OCI-LY3 (cell line): Measurements from ENCODE around the gene MAP3K5.

Experiments used
- H2AFZ ChIP-seq: fragments of 200-600, 300-600 bp; shearing (Covaris generic); 2 replicates; pipeline ENCODE4 v1.6.0; 2014; ENCODE audit warnings: antibody characterized with exemption, low read depth, low read length
- H3K27ac ChIP-seq: fragments of 200-600, 300-600 bp; sonication (generic); 2 replicates; pipeline ENCODE4 v1.5.1; 2014; ENCODE audit warnings: mild to moderate bottlenecking, low read length, moderate library complexity, mixed read lengths
- H3K27me3 ChIP-seq: fragments of 200-600, 300-600 bp; sonication (generic); 2 replicates; pipeline ENCODE4 v1.6.1; 2014; ENCODE audit warnings: low read depth, low read length, mixed read lengths
- H3K36me3 ChIP-seq: fragments of 200-600, 300-600 bp; sonication (generic); replicated peaks from 2 replicates; pipeline ENCODE3; 2014; ENCODE audit warnings: low read depth, low read length, mixed read lengths
- H3K4me1 ChIP-seq: fragments of 300-600, 200-600 bp; sonication (generic); 2 replicates; pipeline ENCODE4 v1.6.1; 2014; ENCODE audit warnings: low read length, mixed read lengths
- H3K4me2 ChIP-seq: fragments of 200-600, 300-600 bp; sonication (generic); 2 replicates; pipeline ENCODE4 v1.6.1; 2014; ENCODE audit warnings: low read length, mixed read lengths
- H3K4me3 ChIP-seq: fragments of 300-600, 200-600 bp; sonication (generic); 2 replicates; pipeline ENCODE4 v1.5.1; 2014; ENCODE audit warnings: antibody characterized with exemption, mild to moderate bottlenecking, low read length, moderate library complexity
- H3K79me2 ChIP-seq: fragments of 300-600, 200-600 bp; shearing (Covaris generic); 2 replicates; pipeline ENCODE4 v1.6.1; 2014; ENCODE audit warnings: mild to moderate bottlenecking, low read length, mixed read lengths
- H3K9ac ChIP-seq: fragments of 300-600, 200-600 bp; shearing (Covaris generic); 2 replicates; pipeline ENCODE4 v1.6.0; 2014; ENCODE audit warnings: mild to moderate bottlenecking, low read length, moderate library complexity
- H3K9me3 ChIP-seq: fragments of 200-600, 300-600 bp; shearing (Covaris generic); 2 replicates; pipeline ENCODE4 v1.6.1; 2014; ENCODE audit warnings: low read length, mixed read lengths; ENCODE audit not compliant: insufficient read depth
- H4K20me1 ChIP-seq: fragments of 200-600, 300-600 bp; sonication (generic); 2 replicates; pipeline ENCODE4 v1.6.1; 2016; ENCODE audit warnings: low read length, mixed read lengths; ENCODE audit not compliant: insufficient read depth
- CTCF ChIP-seq: fragments of 200-600, 300-600 bp; sonication (generic); IDR thresholded peaks from 2 replicates; pipeline ENCODE4 v1.5.1; 2014; ENCODE audit warnings: antibody characterized with exemption, low read length, low read depth
- EZH2phosphoT487 ChIP-seq: fragments of 200-600 bp; shearing (Covaris generic); IDR thresholded peaks from 2 replicates; pipeline ENCODE4 v1.6.1; 2018; ENCODE audit warnings: antibody characterized with exemption, mixed run types, low read depth

MAP3K5 gene

GRCh38 chr6:136811272-136811671 lies 19.0 kb upstream of the MAP3K5 start:
- Histone ChIP-seq H3K36me3 (no peaks in the 10 kb centered on the region), H3K9ac (no peak overlapping the region), H3K27me3 (no peaks in the 10 kb centered on the region), H3K4me3 (no peak overlapping the region), H3K4me2 (no peak overlapping the region), H3K27ac (no peak overlapping the region), H3K4me1 (no peaks in the 10 kb centered on the region), H4K20me1 (no peaks in the 10 kb centered on the region), H3K9me3 (no peaks in the 10 kb centered on the region), H3K79me2 (no peaks in the 10 kb centered on the region), H2AFZ (no peak overlapping the region)
- TF ChIP-seq CTCF (no peak), EZH2phosphoT487 (no peak)

- no peak overlapping the region for H2AFZ ChIP-seq
- TF ChIP-seq CTCF: no peak
- no peak for TF ChIP-seq EZH2phosphoT487
These were observed 17.0 kb upstream of the MAP3K5 start for GRCh38 chr6:136809091-136809860.

GRCh38 chr6:136803608-136804007 lies 11.3 kb upstream of the MAP3K5 start:
- Histone ChIP-seq H3K27ac (no peak overlapping the region), H3K79me2 (no peaks in the 10 kb centered on the region), H3K27me3 (no peaks in the 10 kb centered on the region), H3K36me3 (no peaks in the 10 kb centered on the region), H3K4me1 (no peaks in the 10 kb centered on the region), H3K9ac (no peak overlapping the region), H4K20me1 (no peaks in the 10 kb centered on the region), H3K4me2 (no peak overlapping the region), H2AFZ (no peak overlapping the region), H3K4me3 (no peak overlapping the region), H3K9me3 (no peaks in the 10 kb centered on the region)
- TF ChIP-seq EZH2phosphoT487 (no peak), CTCF (no peak)

More at GRCh38 chr6:136809091-136809860, 17.0 kb upstream of the MAP3K5 start:
- Histone ChIP-seq H3K4me3 (no peak overlapping the region), H3K9me3 (no peaks in the 10 kb centered on the region), H3K4me1 (no peaks in the 10 kb centered on the region), H3K79me2 (no peaks in the 10 kb centered on the region), H3K4me2 (no peak overlapping the region), H3K27me3 (no peaks in the 10 kb centered on the region), H3K27ac (no peak overlapping the region), H3K36me3 (no peaks in the 10 kb centered on the region), H4K20me1 (no peaks in the 10 kb centered on the region), H3K9ac (no peak overlapping the region)

GRCh38 chr6:136801581-136801980 lies 9.3 kb upstream of the MAP3K5 start:
- H2AFZ ChIP-seq: no peak overlapping the region
- H3K9ac ChIP-seq: no peak overlapping the region
- no peaks in the 10 kb centered on the region for H3K79me2 ChIP-seq
- no peaks in the 10 kb centered on the region for H3K27me3 ChIP-seq
- no peaks in the 10 kb centered on the region for H3K9me3 ChIP-seq
- H3K27ac ChIP-seq: no peak overlapping the region
- H4K20me1 ChIP-seq: no peaks in the 10 kb centered on the region
- TF ChIP-seq EZH2phosphoT487 (no peak), CTCF (no peak)
- no peaks in the 10 kb centered on the region for H3K36me3 ChIP-seq
- H3K4me1 ChIP-seq: 0 out of 2 replicates have a peak, but pooled peaks cover 2% of the 10 kb centered on the region
- no peak overlapping the region for H3K4me2 ChIP-seq
- H3K4me3 ChIP-seq: no peak overlapping the region
